ENCODE data around the gene IKZF1.

Gene IKZF1

GRCh38 chr7:50357426-50357825, 52.9 kb downstream of the IKZF1 start:
- DNase-seq = no peak

- DNase-seq = no peak
Measured at GRCh38 chr7:50358041-50358705, 53.7 kb downstream of the IKZF1 start.

GRCh38 chr7:50358779-50359178, 54.3 kb downstream of the IKZF1 start:
- no peak for DNase-seq

DNA sequence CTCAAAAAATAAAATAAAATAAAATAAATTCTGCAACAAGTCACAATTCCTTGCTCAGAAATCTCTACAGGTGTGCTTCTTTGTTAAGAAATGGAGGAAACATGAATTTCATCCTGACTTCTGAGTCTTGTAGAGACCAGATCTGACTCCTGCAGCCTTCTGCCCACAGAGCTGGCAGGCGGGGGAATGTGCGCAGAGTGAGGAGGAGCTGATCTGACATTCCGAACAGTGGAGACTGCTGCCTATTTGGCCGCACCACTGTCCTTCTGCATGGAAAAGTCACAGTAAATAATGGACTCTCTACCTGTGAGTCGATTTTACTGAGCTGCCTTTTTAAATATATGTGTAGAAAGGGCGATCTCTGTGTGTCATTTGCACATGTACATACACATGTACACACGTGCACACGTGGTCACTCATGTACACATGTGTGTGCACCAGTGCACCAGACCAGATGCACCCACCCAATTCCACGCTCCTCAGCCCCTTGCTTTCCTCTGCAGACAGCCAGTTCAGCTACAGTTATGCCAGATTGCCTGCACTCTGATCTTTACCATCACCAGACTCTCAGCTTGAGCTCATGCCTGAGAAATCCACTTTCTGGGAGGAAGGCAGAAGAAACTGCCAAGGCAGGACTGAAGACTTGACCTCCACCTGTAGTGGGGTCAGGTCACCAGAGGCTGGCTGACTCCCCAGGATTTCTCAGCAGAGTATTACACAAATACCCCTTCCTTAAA, 54.9 kb downstream of the IKZF1 start:
- no peak for DNase-seq

DNA sequence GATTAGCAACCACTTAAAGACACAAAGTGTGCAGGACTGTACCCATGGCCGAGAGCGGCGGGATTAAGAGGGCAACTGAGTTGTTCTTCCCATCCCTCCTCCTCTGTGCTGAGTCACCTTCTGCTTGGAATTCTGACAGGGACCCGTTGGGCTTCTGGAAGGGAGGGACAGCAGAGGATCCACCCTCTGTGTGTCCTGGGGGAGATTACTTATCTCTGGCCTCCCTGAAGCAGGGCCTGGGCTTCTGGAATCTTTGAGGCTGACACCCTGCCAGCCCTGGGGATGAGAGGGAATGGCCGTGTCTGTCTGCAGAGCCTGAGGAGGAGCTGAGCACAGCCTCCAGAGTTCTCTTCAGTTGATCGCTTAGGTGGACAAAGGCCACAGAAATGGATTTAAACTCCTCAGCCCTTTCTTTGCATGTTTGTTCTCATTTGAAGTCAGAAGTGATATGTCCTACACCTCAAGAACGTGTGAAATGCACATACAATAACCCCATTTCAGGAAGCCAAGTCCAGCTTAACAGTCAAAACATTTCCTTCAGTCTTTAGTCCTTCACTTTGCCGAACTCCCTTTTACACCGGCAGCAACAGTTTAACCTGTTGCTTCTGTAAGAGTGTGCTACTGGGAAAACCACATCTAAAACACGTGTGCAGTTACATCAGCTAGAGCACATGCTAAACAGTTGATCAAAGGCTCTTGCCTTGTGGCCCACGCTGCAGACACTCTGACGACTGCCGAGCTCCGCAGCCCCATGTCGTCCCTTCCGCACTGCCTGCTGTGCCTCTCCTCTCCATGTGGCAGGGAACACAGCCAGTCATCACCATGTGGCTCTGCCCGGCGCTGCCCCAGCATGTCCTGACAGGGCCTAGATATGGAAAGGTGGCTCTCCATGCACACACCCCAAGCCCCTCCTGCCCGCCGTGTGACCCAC, 55.7 kb downstream of the IKZF1 start:
- DNase-seq = no peak

- no peak for DNase-seq
Measured at GRCh38 chr7:50362142-50362541, 57.6 kb downstream of the IKZF1 start.

- no peak for DNase-seq
Measured at GRCh38 chr7:50362712-50363282, 58.3 kb downstream of the IKZF1 start.

DNA sequence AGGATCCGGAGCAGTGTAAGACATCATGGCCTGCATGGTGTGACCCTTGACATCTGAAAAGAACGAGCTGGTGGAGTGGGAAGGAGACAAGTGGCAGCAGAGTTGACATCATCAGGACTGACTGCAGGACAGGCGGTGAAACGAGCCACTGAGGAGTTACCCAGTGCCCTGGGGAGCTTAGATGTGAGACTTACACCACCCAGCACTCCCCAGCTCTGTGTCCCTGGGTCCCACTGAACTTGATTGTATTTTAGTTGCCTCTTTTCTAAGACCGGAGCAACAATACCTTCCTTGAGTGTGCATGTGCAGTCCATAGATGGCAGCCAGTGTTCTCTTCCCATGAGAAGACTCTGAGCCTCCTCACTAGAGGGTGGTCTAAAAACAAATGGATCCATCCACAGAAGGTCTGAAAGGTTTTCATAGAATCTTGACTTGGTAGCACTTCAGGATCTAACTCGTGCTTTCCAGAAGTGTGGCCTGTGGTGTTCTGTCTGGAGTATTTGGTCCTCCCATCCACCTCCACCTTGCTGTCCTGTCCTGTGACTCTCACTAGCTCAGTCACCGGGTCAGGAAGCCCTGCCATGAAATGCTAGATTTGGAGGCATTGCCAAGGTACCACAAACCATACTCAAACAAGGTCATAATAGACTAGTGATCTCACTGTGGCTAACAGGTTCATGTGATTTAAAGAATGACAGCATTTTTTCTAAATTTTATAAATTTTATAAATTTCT, 59.0 kb downstream of the IKZF1 start:
- no peak for DNase-seq

DNA sequence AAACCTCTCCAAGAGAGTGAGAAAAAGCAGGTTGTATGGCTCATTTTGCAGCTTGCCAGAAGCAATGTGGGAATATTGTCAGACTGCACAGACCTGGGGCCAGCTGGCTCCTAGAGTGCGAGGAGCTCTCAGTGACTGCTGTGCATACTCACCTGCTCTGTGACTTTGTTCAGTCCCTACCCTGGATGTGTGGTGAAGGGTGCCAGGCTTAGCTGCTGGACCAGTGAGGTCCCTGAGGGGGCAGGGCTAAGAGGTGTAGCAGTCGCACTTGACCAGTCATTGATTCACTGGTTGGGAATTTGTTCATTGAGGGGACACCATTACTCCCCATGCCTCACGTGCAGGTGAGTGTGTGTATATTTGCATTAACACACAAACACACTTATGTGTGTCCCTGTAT, 60.1 kb downstream of the IKZF1 start:
- no peak for DNase-seq

DNA sequence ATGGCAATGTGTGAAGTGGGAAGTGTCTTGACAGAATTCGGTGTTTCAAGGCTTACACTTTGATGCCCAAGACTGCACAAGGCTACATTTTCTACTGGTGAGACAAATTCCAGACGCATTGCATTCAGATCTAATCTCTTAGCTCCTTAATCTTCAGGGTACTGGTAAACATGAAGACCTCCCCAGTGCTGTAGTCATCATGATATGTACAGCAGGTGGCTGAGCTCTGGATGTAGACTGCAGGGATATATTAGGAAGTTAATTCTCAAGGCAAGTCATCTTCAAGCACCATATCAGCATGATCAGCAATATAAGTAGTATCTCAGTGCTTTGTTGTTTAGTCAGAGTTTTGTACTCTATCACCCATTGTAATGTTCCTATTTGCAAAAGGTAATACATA, 61.8 kb downstream of the IKZF1 start:
- no peak for DNase-seq

DNA sequence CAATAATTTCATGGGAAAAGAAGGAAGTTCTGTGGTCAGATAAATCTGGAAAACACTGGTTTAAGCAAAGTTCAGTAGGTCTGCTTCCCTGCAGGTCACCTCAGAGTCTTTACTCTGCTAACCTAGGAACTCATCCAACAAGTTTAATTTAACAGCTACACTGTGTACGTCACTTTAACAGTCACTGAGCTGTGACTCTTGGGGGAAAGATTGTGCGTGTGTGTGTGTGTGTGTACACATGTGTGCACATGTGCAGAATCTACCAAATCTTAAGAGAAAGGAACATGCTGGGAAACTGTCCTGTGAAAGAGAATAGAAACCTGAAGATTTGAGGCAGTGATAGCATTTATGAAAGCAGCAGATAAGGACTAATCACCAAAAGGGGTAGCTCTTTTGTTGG, 62.6 kb downstream of the IKZF1 start:
- no peak for DNase-seq

DNA sequence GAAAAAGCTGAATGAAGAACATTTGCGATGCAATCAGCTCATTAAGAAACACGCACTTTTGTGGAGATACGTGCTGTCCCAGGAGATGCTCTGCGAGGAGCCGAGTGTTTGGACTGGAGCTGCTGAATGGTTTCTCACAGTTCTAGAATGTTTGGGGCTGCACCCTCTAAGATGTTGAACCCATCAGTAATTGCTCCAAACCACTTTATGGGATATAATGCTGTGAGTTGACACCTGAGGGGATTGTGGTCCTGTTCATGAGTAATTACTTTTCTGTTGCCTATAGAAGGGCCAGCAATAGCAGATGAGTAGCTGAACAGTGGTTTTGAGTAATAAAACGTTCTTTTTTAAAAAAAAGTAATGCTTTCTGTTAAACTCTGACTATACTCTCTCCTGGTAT, 63.1 kb downstream of the IKZF1 start:
- no peak for DNase-seq

GRCh38 chr7:50368366-50368765, 63.9 kb downstream of the IKZF1 start:
- no peak for DNase-seq

DNA sequence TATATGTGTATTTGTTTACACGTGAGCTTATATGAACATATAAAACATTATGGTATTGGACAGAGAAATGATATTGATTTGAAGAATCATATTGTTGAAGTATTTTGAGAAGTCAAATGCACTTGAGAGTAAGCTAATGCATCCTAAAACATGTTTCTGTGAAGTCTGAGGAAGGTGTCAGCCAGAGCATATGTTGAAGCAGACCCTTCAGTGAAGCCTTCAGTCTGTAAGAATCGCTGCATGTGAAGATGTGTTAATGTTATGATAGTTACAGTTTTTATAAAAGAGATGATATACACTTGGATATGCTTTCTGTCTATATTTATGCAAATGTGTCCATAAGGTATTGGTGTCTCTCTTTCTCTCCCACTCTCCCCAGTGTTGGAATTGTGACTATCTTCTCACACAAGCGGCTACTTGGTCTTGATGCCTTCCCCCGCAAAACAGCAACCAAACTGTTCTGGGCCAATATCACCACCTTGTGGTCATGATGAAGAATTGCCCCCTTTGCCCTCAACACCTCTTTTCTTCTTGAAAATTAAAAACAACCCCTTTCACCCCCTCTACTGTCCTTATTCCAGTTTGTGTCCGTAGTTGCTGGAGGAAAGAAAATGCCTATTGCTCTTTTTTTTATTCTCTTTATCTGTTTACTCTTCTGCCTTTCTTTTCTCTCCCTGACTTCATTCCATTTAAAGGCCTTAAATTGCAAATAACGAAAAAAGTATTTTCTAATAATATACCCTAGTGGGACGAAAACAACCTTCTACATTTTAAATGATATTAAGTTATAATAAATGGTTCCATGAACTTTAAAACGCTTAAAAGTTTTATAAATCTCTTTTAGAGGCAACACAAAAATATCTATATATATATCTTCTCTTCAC, 64.9 kb downstream of the IKZF1 start:
- DNase-seq = no peak

- no peak for DNase-seq
Measured at GRCh38 chr7:50370884-50371283, 66.4 kb downstream of the IKZF1 start.

DNA sequence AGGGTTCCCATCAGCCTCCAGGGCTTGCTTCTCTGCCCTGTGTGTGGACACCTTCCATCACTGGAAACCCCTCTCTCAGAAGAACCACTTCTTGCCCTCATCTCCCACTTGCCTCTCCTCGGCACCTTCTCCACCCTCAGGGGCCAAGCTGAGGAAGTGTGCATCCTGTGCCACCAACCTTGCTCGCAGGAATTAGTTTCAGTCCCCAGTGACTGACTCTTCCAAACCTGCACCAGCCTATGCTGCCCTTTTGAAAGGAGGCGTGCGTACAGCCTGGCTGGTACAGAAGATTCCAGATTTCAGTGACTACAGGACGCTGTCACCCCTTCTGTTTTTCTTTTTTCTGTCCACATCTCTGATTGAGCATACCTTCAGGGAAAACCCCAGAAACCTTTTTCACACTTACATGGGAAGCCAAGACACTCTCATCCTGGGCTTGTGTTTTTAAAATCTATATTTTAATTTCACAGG, 67.1 kb downstream of the IKZF1 start:
- DNase-seq = no peak

DNA sequence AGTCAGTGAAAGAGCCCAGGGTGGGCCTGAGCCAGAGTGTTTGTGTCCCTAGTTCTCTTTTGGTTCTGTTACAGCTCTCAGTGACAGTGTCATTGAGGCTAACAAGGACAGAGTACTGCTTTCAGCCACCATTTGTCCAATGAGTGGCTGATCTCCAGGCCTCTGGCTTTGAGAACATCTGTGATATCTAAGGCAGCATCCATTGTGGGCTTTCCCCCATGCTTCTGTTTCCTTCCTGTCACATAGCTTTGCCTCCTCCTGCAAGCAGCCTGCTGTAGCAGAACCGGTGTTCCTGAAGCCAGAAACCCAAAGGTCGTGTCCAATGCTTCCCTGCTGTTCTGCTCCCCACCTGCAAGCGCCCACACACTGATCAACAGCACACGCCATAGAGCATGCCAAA, 68.4 kb downstream of the IKZF1 start:
- DNase-seq = no peak

- no peak for DNase-seq
Measured at GRCh38 chr7:50376056-50376820, 71.7 kb downstream of the IKZF1 start.

- no peak for DNase-seq
Measured at GRCh38 chr7:50377356-50377755, 72.8 kb downstream of the IKZF1 start.

GRCh38 chr7:50379082-50379481, 74.6 kb downstream of the IKZF1 start:
- DNase-seq = no peak

- DNase-seq = no peak
Measured at GRCh38 chr7:50379539-50379938, 75.0 kb downstream of the IKZF1 start.
